GM12801 (cell line): Measurements from ENCODE around the gene SDR42E1.

Source experiments
- TF ChIP-seq, protein P1 (sequence below): IDR thresholded peaks from one replicate; pipeline ENCODE4 v1.5.1; 2011; ENCODE audit warnings: control low read depth; ENCODE audit not compliant: insufficient read length; ENCODE audit errors: extremely low read depth

SDR42E1 gene, protein sequence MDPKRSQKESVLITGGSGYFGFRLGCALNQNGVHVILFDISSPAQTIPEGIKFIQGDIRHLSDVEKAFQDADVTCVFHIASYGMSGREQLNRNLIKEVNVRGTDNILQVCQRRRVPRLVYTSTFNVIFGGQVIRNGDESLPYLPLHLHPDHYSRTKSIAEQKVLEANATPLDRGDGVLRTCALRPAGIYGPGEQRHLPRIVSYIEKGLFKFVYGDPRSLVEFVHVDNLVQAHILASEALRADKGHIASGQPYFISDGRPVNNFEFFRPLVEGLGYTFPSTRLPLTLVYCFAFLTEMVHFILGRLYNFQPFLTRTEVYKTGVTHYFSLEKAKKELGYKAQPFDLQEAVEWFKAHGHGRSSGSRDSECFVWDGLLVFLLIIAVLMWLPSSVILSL

DNA sequence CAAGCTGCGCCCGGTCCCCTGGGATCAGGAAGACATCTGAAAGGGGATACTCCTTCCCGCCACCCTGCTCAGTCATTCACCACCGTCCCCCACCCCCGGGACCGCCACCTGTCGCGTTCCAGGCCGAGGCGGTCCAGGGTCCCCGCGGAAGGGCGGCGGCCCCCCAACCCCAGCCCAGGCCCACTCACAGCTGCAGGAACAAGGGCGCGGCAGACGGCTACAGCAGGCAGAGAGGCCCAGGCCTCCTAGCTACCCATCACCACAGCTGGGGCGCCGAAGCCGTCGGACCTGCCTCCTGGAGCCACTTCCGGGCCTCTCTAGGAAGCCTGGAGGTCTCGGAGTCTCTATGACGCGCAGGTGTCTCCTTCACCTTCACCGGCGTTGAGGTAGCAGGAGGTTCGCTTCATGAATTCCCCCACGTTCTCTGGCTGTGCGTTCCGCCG lies at the start of gene SDR42E1:
Gene SDR42E1 (minus strand): TSS at position 272 of the 443 bp plus-strand sequence. CDS start 10,612 bp downstream, outside the sequence.
- TF ChIP-seq, protein P1, sequence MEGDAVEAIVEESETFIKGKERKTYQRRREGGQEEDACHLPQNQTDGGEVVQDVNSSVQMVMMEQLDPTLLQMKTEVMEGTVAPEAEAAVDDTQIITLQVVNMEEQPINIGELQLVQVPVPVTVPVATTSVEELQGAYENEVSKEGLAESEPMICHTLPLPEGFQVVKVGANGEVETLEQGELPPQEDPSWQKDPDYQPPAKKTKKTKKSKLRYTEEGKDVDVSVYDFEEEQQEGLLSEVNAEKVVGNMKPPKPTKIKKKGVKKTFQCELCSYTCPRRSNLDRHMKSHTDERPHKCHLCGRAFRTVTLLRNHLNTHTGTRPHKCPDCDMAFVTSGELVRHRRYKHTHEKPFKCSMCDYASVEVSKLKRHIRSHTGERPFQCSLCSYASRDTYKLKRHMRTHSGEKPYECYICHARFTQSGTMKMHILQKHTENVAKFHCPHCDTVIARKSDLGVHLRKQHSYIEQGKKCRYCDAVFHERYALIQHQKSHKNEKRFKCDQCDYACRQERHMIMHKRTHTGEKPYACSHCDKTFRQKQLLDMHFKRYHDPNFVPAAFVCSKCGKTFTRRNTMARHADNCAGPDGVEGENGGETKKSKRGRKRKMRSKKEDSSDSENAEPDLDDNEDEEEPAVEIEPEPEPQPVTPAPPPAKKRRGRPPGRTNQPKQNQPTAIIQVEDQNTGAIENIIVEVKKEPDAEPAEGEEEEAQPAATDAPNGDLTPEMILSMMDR: no peak

DNA sequence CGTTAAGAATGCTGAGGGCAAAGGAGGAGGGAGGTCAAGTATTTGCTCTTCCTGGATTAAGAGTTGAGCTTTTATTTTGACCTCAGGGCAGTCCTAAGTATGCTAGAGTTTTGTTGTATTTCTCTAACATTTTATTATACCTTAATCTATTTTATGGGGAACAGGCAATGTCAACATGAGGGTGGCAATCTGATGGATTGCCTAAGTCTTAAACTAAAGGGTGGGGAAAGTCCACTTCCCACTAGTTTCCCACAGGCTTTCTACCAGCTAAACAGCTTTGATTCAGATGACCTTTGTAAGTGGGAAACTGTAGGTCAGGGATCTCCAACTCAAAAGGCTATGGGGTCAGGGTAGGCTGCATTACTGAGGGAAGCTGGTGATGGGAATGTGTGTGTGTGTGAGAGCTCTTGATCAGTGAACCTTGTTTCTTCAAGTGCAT lies 48.7 kb upstream of the SDR42E1 start:
- TF ChIP-seq, protein P1: no peak

DNA sequence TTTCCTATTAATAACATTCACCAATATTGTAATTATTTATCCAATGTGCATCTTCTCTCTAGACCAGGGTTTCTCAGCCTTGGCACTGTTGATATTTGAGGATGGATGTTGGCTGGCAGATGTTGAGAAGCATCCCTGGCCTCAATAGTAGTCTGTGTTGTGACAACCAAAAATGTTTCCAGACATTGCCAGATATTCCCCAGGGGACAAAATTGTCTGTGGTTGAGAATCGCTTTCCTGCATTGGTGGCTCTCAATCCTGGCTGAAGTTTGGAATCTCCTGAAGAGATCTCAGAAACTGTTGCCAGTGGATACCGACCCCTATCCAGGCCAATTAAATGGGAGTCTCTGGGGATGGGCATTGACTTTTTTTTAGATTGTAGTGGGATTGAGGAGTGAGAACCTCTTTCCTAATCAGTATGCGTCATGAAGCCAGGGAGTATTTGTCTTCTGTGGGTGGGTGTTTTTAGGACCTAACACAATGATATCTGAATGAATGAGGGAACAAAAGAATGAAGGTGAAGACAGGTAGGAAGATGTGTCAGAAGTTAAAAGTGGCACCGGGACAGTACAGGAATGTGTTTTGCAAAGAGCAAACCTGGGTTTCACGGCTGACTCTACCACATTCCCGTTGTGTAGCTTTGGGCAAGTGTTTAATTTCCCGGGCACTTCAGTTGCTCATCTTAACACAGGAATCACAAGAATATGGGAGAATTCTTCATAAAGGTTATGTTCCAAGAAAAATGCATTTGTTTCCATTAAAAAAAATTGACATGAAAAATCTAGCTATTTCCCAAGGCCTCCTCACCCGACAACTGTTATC lies 48.1 kb upstream of the SDR42E1 start:
- TF ChIP-seq, protein P1: no peak

DNA sequence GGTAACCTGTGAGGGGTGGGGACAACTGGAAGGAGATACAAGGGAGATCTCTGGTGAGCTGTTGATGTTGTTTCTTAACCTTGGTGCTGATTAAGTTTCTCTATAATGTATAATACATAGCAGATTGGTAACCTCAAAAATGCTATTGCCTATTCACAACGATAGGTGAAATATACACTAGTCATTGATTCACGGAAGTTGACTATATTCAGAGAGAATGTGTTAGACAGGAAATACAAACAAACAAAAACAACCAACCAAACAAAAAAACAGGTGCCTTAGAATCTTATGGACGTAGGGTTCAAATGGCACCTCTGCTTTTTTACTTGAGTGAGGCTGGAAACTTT lies 45.3 kb upstream of the SDR42E1 start:
- TF ChIP-seq, protein P1: no peak

DNA sequence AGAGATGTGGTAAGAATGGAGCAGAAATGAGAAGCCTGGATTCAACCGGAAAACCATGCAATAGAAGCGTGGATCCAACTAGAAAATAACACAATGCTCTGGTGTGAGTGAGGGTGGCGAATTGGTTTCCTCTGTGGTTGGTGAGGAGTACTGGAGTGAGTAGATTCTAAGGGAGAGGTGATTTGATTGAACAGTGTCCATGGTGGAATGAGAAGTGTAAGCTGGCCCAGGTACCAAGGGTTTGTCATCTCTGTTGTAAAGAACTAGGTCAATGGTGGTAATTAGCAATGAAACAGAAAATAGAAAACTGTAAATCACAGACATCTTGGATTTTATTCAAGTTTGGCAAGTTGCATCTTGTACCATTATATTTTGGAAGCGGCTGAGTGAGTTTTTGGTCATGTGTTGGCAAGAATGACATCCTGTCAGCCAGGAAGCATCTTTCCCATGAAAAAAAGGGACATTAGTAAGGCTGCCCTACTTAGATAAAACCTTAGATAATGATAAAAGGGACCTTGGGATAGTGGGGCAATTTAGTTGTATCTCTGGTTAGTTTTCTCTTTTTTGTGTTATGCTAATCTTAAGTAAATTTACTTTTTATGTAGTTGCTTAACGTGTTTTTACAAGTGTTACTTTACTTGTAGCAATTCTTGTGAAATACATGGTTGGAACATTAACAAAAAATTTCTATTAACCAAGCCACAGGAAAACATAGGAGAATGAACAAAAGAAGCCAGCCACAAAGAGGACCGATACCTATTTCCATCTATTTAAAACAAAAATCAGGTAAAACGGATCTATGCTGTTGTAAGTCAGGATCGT lies 44.7 kb upstream of the SDR42E1 start:
- TF ChIP-seq, protein P1: no peak

DNA sequence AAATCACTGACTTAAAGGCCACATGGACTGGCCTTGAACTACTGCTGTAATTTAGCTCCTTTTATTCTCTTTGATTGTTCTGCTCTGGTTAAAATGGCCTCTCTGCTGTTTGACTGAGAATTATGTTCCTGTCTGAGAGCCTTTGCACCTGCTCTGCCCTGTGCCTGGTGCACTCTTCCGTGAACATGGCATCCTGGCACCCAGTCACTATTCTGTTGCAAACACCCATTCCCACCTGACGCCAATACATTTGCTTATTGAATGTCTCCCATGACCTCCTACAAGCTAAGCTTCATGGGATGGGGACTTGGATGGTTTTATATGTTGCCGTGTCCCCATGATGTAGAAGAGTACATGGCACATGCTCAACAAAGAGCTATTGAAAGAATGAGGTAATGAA lies 43.8 kb upstream of the SDR42E1 start:
- TF ChIP-seq, protein P1: no peak

DNA sequence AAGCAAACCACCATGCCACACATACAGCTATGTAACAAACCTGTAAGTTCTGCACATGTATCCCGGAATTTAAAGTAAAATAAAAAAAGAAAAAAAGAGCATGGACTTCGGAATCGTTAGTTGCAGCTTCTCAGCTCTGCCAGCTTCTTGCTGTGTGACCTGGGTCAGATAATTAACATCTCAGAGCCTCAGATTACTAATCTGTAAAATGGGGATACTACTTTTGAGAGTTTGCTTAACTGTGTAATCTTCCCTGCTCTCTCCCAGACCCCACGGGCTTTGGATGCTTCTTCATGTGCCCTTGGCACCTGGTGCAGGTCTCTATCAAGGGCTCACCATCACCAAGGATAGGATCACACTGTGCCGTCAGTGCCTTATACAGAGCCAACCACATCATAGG lies 40.4 kb upstream of the SDR42E1 start:
- TF ChIP-seq, protein P1: no peak
